ENCODE results near the gene FKTN. TPM values are rescaled to one million over a fixed set of nuclear protein-coding genes. Genes with fewer than 3 reads are reported as not detected.
A peak's percentile ranks its signal among the peaks of the same experiment; 100 is the strongest.
"Not testable (repeated sequence)": the region's sequence is repeated elsewhere in the genome, so short reads cannot be mapped to it uniquely, and the experiment has no call there.

FKTN gene
- total RNA-seq (10.0 TPM), polyA plus RNA-seq (1 to 10 TPM; 1.2 to 4.0 (median 1.8) TPM)

GRCh38 chr9:105557804-105558610 lies at the start of gene FKTN:
FKTN (plus strand) TSS chr9:105558131; CDS start chr9:105575033, 16,902 bp downstream.
- H3K4me1 ChIP-seq (ENCODE audit: control insufficient read depth, insufficient read depth, low read length, poor library complexity, severe bottlenecking) = peaks cover 12% of the 10 kb centered on the region
- H3K27me3 Mint-ChIP-seq = no peaks in the 10 kb centered on the region
- peaks cover 12 to 27% (median 23%) of the 10 kb centered on the region in 4 donors for H3K4me1 Mint-ChIP-seq
- H3K36me3 ChIP-seq (ENCODE audit: control insufficient read depth, insufficient read depth, low read length) = no peaks in the 10 kb centered on the region
- peaks cover 0 to 16% (median 2%) of the 10 kb centered on the region in 7 donors for H3K9me3 Mint-ChIP-seq
- H3K9me3 ChIP-seq (ENCODE audit: control insufficient read depth in 2 of 2, low read length in 2 of 2) = no peaks in the 10 kb centered on the region
- peak within 1 kb of the TSS; percentile 95 for H3K4me3 ChIP-seq (ENCODE audit: low read depth, low read length)
- peak within 1 kb of the TSS; percentile 88 to 95 (median 90) for H3K27ac Mint-ChIP-seq
- H3K27ac ChIP-seq (ENCODE audit: insufficient read depth, low read length, poor library complexity, severe bottlenecking) = peak within 1 kb of the TSS; percentile 72
- peaks cover 23% of the 10 kb centered on the region for H3K36me3 Mint-ChIP-seq
- H3K27me3 ChIP-seq (ENCODE audit: control insufficient read depth, insufficient read depth, low read length) = no peaks in the 10 kb centered on the region
- ATAC-seq (ENCODE audit: low read depth in 2 of 2) (peak; percentile 94 to 95), DNase-seq (peak; percentile 68 to 90 (median 84))
- H3K4me3 Mint-ChIP-seq = peak within 1 kb of the TSS; percentile 93 to 97 (median 95)

DNA sequence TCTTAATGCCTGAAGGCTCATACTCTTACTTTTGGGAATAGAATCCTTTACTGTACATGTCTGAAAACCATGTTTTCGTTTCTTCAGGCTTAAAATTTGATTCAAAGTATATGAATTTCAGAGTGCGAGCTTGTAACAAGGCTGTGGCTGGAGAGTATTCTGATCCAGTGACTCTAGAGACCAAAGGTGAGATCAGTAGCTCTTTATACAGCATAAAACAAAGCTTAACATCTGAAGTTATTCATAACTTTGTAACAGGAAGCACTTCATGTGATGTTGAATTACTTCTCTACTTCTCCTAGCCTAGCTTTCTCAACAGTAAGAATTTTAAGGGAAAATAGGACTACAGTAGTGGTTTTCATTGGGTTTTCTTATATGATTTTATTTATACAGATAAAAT lies 49.4 kb upstream of the FKTN start:
- Histone ChIP-seq H3K4me3 (ENCODE audit: low read depth, low read length) (no peak overlapping the region), H3K4me1 (ENCODE audit: control insufficient read depth, insufficient read depth, low read length, poor library complexity, severe bottlenecking) (no peaks in the 10 kb centered on the region), H3K36me3 (ENCODE audit: control insufficient read depth, insufficient read depth, low read length) (no peaks in the 10 kb centered on the region), H3K27ac (ENCODE audit: insufficient read depth, low read length, poor library complexity, severe bottlenecking) (no peak overlapping the region), H3K27me3 (ENCODE audit: control insufficient read depth, insufficient read depth, low read length) (no peaks in the 10 kb centered on the region), H3K9me3 (ENCODE audit: control insufficient read depth in 2 of 2, low read length in 2 of 2) (no peaks in the 10 kb centered on the region)
- no peaks in the 10 kb centered on the region for H3K9me3 Mint-ChIP-seq
- H3K27me3 Mint-ChIP-seq = no peaks in the 10 kb centered on the region
- no peak for DNase-seq
- no peaks in the 10 kb centered on the region for H3K36me3 Mint-ChIP-seq
- H3K27ac Mint-ChIP-seq = no peak overlapping the region
- no peak overlapping the region for H3K4me3 Mint-ChIP-seq
- no peak for ATAC-seq (ENCODE audit: low read depth in 2 of 2)
- no peaks in the 10 kb centered on the region for H3K4me1 Mint-ChIP-seq

- no peaks in the 10 kb centered on the region for H3K4me1 ChIP-seq (ENCODE audit: control insufficient read depth, insufficient read depth, low read length, poor library complexity, severe bottlenecking)
- H3K9me3 ChIP-seq (ENCODE audit: control insufficient read depth in 2 of 2, low read length in 2 of 2) = no peaks in the 10 kb centered on the region
- H3K36me3 Mint-ChIP-seq = no peaks in the 10 kb centered on the region
- no peak overlapping the region for H3K27ac Mint-ChIP-seq
- no peaks in the 10 kb centered on the region for H3K36me3 ChIP-seq (ENCODE audit: control insufficient read depth, insufficient read depth, low read length)
- H3K4me3 Mint-ChIP-seq = no peak overlapping the region
- H3K27ac ChIP-seq (ENCODE audit: insufficient read depth, low read length, poor library complexity, severe bottlenecking) = no peak overlapping the region
- no peak for DNase-seq
- no peaks in the 10 kb centered on the region for H3K9me3 Mint-ChIP-seq
- no peaks in the 10 kb centered on the region for H3K4me1 Mint-ChIP-seq
- peak in 1 of 2 donors; percentile 28 for ATAC-seq (ENCODE audit: low read depth in 2 of 2)
- H3K27me3 Mint-ChIP-seq = no peaks in the 10 kb centered on the region
- no peak overlapping the region for H3K4me3 ChIP-seq (ENCODE audit: low read depth, low read length)
- H3K27me3 ChIP-seq (ENCODE audit: control insufficient read depth, insufficient read depth, low read length) = no peaks in the 10 kb centered on the region
These were observed 47.9 kb upstream of the FKTN start for GRCh38 chr9:105510024-105510423.

- no peak overlapping the region for H3K27ac ChIP-seq (ENCODE audit: insufficient read depth, low read length, poor library complexity, severe bottlenecking)
- no peak overlapping the region for H3K27ac Mint-ChIP-seq
- H3K4me1 ChIP-seq (ENCODE audit: control insufficient read depth, insufficient read depth, low read length, poor library complexity, severe bottlenecking) = no peaks in the 10 kb centered on the region
- H3K4me1 Mint-ChIP-seq = no peaks in the 10 kb centered on the region
- no peaks in the 10 kb centered on the region for H3K27me3 ChIP-seq (ENCODE audit: control insufficient read depth, insufficient read depth, low read length)
- no peaks in the 10 kb centered on the region for H3K9me3 Mint-ChIP-seq
- no peak for DNase-seq
- H3K9me3 ChIP-seq (ENCODE audit: control insufficient read depth in 2 of 2, low read length in 2 of 2) = no peaks in the 10 kb centered on the region
- no peak overlapping the region for H3K4me3 ChIP-seq (ENCODE audit: low read depth, low read length)
- H3K4me3 Mint-ChIP-seq = no peak overlapping the region
- no peaks in the 10 kb centered on the region for H3K27me3 Mint-ChIP-seq
- no peaks in the 10 kb centered on the region for H3K36me3 ChIP-seq (ENCODE audit: control insufficient read depth, insufficient read depth, low read length)
- no peak for ATAC-seq (ENCODE audit: low read depth in 2 of 2)
- H3K36me3 Mint-ChIP-seq = no peaks in the 10 kb centered on the region
These were observed 46.5 kb upstream of the FKTN start for GRCh38 chr9:105511446-105511845.

DNA sequence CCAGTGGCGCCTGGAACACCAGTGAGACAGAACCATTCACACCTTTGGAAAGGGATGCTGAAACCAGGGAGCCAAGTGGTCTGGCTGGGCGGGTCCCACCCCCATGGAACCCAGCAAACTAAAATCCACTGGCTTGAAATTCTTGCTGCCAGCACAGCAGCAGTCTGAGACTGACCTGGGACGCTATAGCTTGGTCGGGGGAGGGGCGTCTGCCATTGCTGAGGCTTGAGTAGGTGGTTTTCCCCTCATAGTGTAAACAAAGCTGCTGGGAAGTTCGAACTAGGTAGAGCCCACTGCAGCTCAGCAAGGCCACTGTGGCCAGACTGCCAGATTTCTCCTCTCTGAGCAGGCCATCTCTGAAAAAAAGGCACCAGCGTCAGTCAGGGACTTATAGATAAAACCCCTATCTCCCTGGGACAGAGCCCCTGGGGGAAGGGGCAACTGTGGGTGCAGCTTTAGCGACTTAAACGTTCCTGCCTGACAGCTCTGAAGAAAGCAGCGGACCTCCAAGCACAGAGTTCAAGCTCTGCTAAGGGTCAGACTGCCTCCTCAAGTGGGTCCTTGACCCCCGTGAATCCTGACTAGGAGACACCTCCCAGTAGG lies 42.0 kb upstream of the FKTN start:
- Histone ChIP-seq H3K9me3 (ENCODE audit: control insufficient read depth in 2 of 2, low read length in 2 of 2) (no peaks in the 10 kb centered on the region), H3K4me1 (ENCODE audit: control insufficient read depth, insufficient read depth, low read length, poor library complexity, severe bottlenecking) (no peaks in the 10 kb centered on the region), H3K27me3 (ENCODE audit: control insufficient read depth, insufficient read depth, low read length) (no peaks in the 10 kb centered on the region), H3K27ac (ENCODE audit: insufficient read depth, low read length, poor library complexity, severe bottlenecking) (no peak overlapping the region), H3K4me3 (ENCODE audit: low read depth, low read length) (no peak overlapping the region), H3K36me3 (ENCODE audit: control insufficient read depth, insufficient read depth, low read length) (no peaks in the 10 kb centered on the region)
- ATAC-seq (ENCODE audit: low read depth in 2 of 2) (no peak), DNase-seq (no peak)
- H3K27me3 Mint-ChIP-seq = no peaks in the 10 kb centered on the region
- no peak overlapping the region for H3K4me3 Mint-ChIP-seq
- H3K9me3 Mint-ChIP-seq = peaks cover 0 to 1% (median 0%) of the 10 kb centered on the region in 7 donors
- H3K4me1 Mint-ChIP-seq = no peaks in the 10 kb centered on the region
- H3K36me3 Mint-ChIP-seq = no peaks in the 10 kb centered on the region
- no peak overlapping the region for H3K27ac Mint-ChIP-seq

GRCh38 chr9:105519710-105520369 lies 38.1 kb upstream of the FKTN start:
- not testable (repeated sequence) for H3K27me3 ChIP-seq (ENCODE audit: control insufficient read depth, insufficient read depth, low read length); H3K4me1 ChIP-seq (ENCODE audit: control insufficient read depth, insufficient read depth, low read length, poor library complexity, severe bottlenecking); H3K4me3 ChIP-seq (ENCODE audit: low read depth, low read length); H3K36me3 ChIP-seq (ENCODE audit: control insufficient read depth, insufficient read depth, low read length); H3K9me3 ChIP-seq (ENCODE audit: control insufficient read depth in 2 of 2, low read length in 2 of 2); H3K4me3 Mint-ChIP-seq; H3K27ac Mint-ChIP-seq; H3K9me3 Mint-ChIP-seq; H3K36me3 Mint-ChIP-seq; H3K4me1 Mint-ChIP-seq; H3K27me3 Mint-ChIP-seq
- peak; percentile 14 to 27 (median 20) for DNase-seq
- H3K27ac ChIP-seq (ENCODE audit: insufficient read depth, low read length, poor library complexity, severe bottlenecking) = peak overlapping the region; percentile 33
- peak; percentile 56 to 74 for ATAC-seq (ENCODE audit: low read depth in 2 of 2)

GRCh38 chr9:105520992-105521391 lies 36.9 kb upstream of the FKTN start:
- not testable (repeated sequence) for H3K27ac Mint-ChIP-seq; H3K4me3 ChIP-seq (ENCODE audit: low read depth, low read length); H3K4me1 ChIP-seq (ENCODE audit: control insufficient read depth, insufficient read depth, low read length, poor library complexity, severe bottlenecking); H3K27me3 Mint-ChIP-seq; ATAC-seq (ENCODE audit: low read depth in 2 of 2); H3K4me1 Mint-ChIP-seq; H3K27ac ChIP-seq (ENCODE audit: insufficient read depth, low read length, poor library complexity, severe bottlenecking); H3K36me3 Mint-ChIP-seq; DNase-seq; H3K36me3 ChIP-seq (ENCODE audit: control insufficient read depth, insufficient read depth, low read length); H3K9me3 Mint-ChIP-seq; H3K4me3 Mint-ChIP-seq; H3K9me3 ChIP-seq (ENCODE audit: control insufficient read depth in 2 of 2, low read length in 2 of 2); H3K27me3 ChIP-seq (ENCODE audit: control insufficient read depth, insufficient read depth, low read length)

Data from CD4-positive, CD25-positive, alpha-beta regulatory T cell (primary cell).